ENCODE measurements around the gene RBM43.
A peak's percentile ranks its signal among the peaks of the same experiment; 100 is the strongest.

Gene RBM43

DNA sequence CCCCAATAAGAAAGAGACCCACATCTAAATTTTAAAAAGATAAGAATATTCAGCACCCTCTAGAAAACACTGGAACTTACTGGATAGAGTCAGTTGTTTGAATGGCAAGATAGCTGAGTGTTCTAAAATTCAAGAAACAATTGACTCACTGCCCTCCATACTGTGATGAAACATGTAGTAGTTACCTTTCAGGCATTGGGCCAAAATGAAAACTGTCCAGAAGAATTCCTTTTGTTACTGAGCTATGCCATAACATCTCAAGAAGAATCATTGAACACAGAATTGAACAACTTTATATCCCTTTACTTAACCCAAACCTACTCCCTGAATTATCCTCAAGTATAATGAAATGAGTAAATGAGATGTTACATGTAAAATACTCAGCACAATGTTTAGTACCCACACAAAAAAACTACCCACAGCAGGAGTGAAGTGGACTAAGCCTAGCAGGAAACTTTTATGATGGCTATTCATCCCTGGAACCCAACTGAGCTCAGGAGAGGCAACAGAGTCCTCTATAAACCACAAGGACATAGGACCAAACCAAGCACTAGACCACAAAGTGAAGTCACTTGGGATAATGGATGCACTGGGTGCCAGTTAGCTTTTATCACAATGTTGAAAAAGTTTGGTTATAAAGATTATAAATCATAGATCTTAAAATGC, 32.7 kb downstream of the RBM43 start:
- ATAC-seq, result no peak
- TF ChIP-seq CSDC2 (CRISPR knock-in tag; IDR thresholded peaks at IDR 0.05), result no peak
- TF ChIP-seq, protein P1, sequence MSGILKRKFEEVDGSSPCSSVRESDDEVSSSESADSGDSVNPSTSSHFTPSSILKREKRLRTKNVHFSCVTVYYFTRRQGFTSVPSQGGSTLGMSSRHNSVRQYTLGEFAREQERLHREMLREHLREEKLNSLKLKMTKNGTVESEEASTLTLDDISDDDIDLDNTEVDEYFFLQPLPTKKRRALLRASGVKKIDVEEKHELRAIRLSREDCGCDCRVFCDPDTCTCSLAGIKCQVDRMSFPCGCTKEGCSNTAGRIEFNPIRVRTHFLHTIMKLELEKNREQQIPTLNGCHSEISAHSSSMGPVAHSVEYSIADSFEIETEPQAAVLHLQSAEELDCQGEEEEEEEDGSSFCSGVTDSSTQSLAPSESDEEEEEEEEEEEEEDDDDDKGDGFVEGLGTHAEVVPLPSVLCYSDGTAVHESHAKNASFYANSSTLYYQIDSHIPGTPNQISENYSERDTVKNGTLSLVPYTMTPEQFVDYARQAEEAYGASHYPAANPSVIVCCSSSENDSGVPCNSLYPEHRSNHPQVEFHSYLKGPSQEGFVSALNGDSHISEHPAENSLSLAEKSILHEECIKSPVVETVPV (CRISPR knock-in tag; IDR thresholded peaks at IDR 0.05), result no peak
- TF ChIP-seq ZNF70 (CRISPR knock-in tag; IDR thresholded peaks at IDR 0.05), result no peak
- TF ChIP-seq ESRRG (CRISPR knock-in tag; IDR thresholded peaks at IDR 0.05), result no peak
- no peak for TF ChIP-seq BACH2 (CRISPR knock-in tag; IDR thresholded peaks at IDR 0.05; ENCODE audit: borderline replicate concordance)
- no peak for TF ChIP-seq ZNF8 (CRISPR knock-in tag; IDR thresholded peaks at IDR 0.05)
- TF ChIP-seq ZFP30 (CRISPR knock-in tag; IDR thresholded peaks at IDR 0.05), result no peak
- TF ChIP-seq TCF4 (CRISPR knock-in tag; IDR thresholded peaks at IDR 0.05; ENCODE audit: borderline replicate concordance), result no peak

GRCh38 chr2:151217343-151217742, 44.3 kb downstream of the RBM43 start:
- TF ChIP-seq RARB (CRISPR knock-in tag; IDR thresholded peaks at IDR 0.05) (no peak), CREB5 (CRISPR knock-in tag; IDR thresholded peaks at IDR 0.05; ENCODE audit: low read depth) (no peak), ZNF8 (CRISPR knock-in tag; IDR thresholded peaks at IDR 0.05) (no peak), ISL1 (CRISPR knock-in tag; IDR thresholded peaks at IDR 0.05) (no peak), ESRRG (CRISPR knock-in tag; IDR thresholded peaks at IDR 0.05) (no peak), SNAI2 (CRISPR knock-in tag; IDR thresholded peaks at IDR 0.05) (no peak), ARNTL (CRISPR knock-in tag; IDR thresholded peaks at IDR 0.05; ENCODE audit: borderline replicate concordance, low read depth) (no peak), GLIS3 (CRISPR knock-in tag; IDR thresholded peaks at IDR 0.05) (no peak), ZNF565 (CRISPR knock-in tag; conservative IDR thresholded peaks at IDR 0.05; ENCODE audit: low read depth) (no peak), BACH2 (CRISPR knock-in tag; IDR thresholded peaks at IDR 0.05; ENCODE audit: borderline replicate concordance) (no peak), PPARA (CRISPR knock-in tag; IDR thresholded peaks at IDR 0.05; ENCODE audit: borderline replicate concordance) (no peak)
- TF ChIP-seq, protein P2, sequence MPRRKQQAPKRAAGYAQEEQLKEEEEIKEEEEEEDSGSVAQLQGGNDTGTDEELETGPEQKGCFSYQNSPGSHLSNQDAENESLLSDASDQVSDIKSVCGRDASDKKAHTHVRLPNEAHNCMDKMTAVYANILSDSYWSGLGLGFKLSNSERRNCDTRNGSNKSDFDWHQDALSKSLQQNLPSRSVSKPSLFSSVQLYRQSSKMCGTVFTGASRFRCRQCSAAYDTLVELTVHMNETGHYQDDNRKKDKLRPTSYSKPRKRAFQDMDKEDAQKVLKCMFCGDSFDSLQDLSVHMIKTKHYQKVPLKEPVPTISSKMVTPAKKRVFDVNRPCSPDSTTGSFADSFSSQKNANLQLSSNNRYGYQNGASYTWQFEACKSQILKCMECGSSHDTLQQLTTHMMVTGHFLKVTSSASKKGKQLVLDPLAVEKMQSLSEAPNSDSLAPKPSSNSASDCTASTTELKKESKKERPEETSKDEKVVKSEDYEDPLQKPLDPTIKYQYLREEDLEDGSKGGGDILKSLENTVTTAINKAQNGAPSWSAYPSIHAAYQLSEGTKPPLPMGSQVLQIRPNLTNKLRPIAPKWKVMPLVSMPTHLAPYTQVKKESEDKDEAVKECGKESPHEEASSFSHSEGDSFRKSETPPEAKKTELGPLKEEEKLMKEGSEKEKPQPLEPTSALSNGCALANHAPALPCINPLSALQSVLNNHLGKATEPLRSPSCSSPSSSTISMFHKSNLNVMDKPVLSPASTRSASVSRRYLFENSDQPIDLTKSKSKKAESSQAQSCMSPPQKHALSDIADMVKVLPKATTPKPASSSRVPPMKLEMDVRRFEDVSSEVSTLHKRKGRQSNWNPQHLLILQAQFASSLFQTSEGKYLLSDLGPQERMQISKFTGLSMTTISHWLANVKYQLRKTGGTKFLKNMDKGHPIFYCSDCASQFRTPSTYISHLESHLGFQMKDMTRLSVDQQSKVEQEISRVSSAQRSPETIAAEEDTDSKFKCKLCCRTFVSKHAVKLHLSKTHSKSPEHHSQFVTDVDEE (CRISPR knock-in tag; IDR thresholded peaks at IDR 0.05), result no peak
- TF ChIP-seq, protein P3, sequence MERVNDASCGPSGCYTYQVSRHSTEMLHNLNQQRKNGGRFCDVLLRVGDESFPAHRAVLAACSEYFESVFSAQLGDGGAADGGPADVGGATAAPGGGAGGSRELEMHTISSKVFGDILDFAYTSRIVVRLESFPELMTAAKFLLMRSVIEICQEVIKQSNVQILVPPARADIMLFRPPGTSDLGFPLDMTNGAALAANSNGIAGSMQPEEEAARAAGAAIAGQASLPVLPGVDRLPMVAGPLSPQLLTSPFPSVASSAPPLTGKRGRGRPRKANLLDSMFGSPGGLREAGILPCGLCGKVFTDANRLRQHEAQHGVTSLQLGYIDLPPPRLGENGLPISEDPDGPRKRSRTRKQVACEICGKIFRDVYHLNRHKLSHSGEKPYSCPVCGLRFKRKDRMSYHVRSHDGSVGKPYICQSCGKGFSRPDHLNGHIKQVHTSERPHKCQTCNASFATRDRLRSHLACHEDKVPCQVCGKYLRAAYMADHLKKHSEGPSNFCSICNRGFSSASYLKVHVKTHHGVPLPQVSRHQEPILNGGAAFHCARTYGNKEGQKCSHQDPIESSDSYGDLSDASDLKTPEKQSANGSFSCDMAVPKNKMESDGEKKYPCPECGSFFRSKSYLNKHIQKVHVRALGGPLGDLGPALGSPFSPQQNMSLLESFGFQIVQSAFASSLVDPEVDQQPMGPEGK (CRISPR knock-in tag; IDR thresholded peaks at IDR 0.05; ENCODE audit: borderline replicate concordance), result no peak
- TF ChIP-seq, protein P4, sequence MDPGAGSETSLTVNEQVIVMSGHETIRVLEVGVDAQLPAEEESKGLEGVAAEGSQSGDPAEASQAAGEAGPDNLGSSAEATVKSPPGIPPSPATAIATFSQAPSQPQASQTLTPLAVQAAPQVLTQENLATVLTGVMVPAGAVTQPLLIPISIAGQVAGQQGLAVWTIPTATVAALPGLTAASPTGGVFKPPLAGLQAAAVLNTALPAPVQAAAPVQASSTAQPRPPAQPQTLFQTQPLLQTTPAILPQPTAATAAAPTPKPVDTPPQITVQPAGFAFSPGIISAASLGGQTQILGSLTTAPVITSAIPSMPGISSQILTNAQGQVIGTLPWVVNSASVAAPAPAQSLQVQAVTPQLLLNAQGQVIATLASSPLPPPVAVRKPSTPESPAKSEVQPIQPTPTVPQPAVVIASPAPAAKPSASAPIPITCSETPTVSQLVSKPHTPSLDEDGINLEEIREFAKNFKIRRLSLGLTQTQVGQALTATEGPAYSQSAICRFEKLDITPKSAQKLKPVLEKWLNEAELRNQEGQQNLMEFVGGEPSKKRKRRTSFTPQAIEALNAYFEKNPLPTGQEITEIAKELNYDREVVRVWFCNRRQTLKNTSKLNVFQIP (CRISPR knock-in tag; IDR thresholded peaks at IDR 0.05; ENCODE audit: borderline replicate concordance, low read depth), result no peak
- ATAC-seq, result no peak

GRCh38 chr2:151207100-151207499, 54.6 kb downstream of the RBM43 start:
- no peak for ATAC-seq
- TF ChIP-seq SNAI2 (CRISPR knock-in tag; IDR thresholded peaks at IDR 0.05) (no peak), ZNF8 (CRISPR knock-in tag; IDR thresholded peaks at IDR 0.05) (no peak), CREB5 (CRISPR knock-in tag; IDR thresholded peaks at IDR 0.05; ENCODE audit: low read depth) (no peak), CSDC2 (CRISPR knock-in tag; IDR thresholded peaks at IDR 0.05) (no peak), TCF4 (CRISPR knock-in tag; IDR thresholded peaks at IDR 0.05; ENCODE audit: borderline replicate concordance) (0 out of 2 replicates have a peak, but pooled peaks have one; percentile 18)
- TF ChIP-seq, protein P1 (CRISPR knock-in tag; IDR thresholded peaks at IDR 0.05), result no peak
- TF ChIP-seq, protein P3 (CRISPR knock-in tag; IDR thresholded peaks at IDR 0.05; ENCODE audit: borderline replicate concordance), result no peak

All from SK-N-SH treated with all-trans-retinoic acid at 6 μM for 48 hours (cell line).